T-helper 22 cell (primary cell): Measurements from ENCODE around the gene ANTXR1.
"Not testable (repeated sequence)": the region's sequence is repeated elsewhere in the genome, so short reads cannot be mapped to it uniquely, and the experiment has no call there.

Source experiments
- DNase-seq: peaks from one replicate; pipeline ENCODE4 v3.0.0-alpha.2; 2020; ENCODE audit warnings: low read depth

ANTXR1 gene

DNA sequence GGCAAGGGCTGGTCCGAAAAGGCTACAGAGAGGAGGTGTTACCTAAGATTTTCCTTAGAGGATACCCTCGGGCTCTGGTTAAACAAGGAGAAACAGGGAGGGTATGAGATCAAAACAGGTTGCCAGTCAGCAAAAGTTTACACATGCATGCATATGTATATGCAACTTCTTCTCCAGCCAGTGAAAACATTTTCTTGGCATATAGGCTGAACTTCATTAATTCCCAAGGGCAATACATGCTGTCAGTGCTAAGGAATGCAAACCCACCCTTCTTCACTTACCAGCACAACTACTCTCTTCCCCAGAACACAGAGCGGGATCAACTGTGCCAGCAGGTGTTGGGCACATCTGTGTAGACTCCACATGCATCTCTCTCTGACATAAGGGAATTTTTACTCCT is 198.1 kb downstream of the ANTXR1 start:
- no peak for DNase-seq

DNA sequence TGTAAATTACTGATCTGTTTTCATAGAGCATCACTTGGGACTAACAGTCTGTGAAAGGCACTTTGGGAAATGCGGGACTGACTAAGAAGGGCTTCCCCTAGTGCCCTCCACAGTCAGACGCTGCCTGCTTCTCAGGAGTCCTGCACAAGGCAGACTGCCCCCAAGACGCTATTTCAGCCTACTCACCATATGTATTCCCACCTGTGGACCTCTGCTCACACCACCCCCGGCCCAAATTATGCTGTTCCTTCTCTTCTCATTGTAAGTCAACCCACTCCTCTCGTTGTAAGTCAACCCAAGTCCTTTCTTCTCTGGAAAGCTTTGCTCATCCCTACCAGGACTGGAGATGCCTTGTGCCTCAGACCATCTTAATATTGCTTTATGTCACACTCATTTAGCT is 198.7 kb downstream of the ANTXR1 start:
- no peak for DNase-seq

DNA sequence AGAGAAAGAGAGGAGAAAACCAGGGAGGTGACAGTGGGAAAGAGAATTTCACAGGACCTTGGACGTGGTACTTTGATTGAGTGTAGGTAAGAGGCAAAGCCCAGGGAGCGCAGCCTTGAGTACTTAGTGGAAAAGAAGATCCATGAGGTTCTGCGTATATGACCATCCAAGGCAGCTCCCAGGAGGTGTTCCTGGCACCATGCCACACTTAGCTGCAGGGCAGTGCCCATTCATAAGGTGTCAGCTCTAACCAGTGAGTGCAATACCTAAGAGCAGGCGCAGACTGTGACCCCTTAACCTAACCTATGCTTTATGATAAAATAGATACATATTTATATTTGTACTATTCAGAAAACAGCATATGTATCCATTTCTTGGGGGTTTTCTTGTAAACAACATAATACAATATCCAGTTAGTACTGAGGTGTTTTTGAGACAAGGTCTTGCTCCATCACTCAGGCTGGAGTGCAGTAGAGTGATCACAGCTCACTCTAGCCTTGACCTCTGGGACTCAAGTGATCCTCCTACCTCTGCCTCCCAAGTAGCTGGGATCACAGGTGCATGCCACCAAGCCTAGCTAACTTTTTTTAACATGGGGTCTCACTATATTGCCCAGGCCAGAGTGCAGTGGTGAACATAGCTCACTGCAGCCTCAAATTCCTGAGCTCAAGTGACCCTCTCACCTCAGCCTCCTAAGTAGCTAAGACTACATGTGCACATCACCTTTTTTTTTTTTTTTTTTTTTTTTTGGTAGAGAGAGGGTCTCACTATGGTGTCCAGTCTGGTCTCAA is 199.5 kb downstream of the ANTXR1 start:
- no peak for DNase-seq

DNA sequence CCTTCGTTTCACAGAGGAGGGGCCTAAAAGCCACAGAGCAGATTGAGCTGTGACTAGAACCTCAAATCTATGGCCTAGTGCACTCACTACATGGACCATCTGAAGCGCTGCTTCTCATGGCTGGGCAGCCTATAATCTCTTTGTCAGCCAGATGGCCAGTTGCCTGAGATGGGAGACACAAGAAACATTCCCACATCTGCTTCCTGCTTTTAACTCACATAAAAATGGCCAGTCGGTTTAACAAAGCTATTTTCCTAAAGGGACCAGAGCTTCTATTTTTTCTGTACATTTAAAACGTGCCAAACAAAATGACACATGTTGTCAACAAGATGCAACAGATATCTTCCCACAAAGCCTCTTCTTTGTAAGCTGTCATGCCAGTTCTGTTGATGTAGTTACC is 200.2 kb downstream of the ANTXR1 start:
- no peak for DNase-seq

DNA sequence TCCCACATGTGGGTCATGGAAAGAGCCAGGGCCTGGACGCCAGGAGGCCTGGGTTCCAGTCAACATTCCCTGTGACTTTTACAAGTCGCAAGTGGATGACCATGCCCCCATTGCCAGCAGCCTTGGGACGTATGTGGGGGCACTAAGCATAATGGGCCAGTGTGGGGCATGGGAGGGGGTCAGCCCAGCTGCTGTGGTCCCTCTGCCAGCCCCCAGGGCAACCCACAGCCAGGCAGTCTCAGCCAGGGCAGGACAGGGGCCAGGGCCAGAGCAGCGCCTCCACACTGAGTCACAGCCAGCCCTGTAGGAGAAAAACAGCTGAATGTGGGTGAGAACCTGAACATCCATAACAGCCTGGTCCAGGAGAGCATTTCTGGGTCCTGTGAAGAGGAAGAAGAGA is 200.8 kb downstream of the ANTXR1 start:
- DNase-seq = no peak

DNA sequence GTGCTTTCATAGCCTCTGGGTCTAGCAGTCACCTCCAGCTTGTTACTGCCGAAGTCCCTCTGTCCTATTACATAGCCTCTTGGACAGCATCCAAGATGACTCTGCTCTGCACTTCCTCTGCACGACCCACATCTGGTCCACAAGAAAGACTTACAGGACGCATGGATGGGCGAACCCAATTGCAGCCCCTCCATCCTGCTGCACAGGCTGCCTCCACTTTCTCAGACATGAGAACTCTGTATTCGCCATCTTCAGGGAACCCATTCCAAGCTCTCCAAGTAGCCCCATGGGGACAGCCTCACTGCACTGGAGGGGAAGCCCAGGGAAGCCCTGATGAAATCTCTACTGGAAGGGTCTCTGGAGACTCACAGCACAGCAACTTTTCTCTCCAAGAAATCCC is 201.9 kb downstream of the ANTXR1 start:
- no peak for DNase-seq

DNA sequence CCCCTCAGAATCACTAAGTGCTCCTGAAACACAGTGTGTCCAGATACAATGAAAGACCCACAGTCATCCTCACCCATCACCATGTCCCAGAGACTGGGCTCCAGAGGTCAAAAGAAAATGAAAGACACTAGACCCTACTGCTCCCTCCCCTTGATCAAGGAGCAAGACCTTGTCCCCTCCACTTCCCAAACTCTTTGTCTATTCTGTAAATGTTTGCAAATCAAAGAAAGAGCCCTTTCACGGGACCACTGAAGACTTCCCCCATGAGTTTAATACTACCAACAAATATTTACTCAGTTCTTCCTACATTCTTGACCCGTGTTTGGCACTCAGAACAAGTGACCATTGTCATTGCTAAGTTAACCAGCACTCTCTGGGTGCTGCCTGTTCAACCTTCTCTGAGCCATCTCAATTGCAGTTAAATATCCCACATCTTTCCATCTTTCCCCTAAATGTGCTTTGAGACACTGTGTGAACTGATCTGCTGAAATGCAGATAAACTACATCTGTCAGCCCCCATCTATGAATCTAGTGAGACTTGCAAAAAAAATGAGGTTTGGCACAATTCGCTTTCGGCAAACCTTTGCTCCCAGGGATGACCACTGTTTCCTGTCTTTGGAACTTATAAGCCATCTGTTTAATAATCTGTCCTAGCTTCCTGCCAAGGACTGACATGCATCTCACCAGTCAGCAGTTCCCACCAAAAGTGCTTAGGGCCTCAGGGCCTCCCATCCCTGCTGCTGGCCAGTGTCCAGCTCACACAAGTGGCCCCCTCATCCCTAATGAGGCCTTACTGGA is 203.8 kb downstream of the ANTXR1 start:
- DNase-seq = no peak

DNA sequence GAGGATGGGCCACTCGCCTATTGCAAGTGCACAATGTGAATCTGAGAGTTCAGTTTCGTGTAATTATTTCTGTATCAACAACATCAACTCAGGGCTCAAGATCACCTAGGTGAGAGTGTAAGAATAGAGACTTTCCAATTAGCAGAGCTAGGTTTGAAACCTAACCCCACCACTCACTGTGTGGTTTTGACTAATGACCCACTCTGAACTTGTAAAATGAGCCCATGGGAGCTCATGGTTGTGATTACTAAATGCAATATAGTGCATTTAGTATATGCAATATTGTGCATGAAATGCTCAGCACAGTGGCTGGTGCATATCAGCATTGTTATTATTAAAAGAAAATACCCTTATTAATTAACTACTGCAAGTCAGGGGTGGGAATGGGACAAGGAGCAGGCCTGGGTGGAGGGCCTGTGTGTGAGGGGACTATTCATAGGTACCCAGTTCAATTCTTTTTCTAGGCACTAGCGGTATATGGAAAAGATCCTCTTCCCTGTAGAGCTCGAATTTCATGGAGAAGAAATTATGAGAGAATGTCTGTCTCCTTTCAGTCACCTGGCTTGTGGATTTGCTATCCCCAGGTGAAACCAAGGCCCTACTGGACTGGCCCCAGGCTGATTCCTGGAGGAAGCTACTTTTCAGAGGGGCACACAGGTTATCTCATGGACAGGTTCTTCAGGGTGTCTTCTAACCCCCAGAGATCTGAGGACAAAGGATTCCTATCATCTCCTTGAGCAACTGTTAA is 204.5 kb downstream of the ANTXR1 start:
- DNase-seq = no peak

DNA sequence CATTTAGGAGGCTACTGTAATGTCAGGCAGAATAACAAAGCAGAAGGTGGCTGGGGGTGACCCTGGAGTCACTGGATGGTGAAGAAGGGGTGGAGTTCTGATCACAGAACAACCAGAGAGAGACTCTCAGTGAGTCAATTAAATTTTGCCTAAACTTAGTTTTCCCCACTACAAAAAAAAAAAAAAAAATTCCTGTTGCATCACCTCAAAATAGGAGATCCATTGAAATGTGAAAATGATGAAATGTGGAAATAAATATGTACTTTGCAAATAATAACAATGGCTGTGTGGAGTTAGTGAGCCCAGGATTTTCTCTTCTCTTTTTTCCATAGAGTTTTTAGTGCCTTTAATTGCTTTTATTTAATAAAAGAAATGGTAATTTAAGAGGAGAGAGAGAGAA is 208.5 kb downstream of the ANTXR1 start:
- DNase-seq = no peak

DNA sequence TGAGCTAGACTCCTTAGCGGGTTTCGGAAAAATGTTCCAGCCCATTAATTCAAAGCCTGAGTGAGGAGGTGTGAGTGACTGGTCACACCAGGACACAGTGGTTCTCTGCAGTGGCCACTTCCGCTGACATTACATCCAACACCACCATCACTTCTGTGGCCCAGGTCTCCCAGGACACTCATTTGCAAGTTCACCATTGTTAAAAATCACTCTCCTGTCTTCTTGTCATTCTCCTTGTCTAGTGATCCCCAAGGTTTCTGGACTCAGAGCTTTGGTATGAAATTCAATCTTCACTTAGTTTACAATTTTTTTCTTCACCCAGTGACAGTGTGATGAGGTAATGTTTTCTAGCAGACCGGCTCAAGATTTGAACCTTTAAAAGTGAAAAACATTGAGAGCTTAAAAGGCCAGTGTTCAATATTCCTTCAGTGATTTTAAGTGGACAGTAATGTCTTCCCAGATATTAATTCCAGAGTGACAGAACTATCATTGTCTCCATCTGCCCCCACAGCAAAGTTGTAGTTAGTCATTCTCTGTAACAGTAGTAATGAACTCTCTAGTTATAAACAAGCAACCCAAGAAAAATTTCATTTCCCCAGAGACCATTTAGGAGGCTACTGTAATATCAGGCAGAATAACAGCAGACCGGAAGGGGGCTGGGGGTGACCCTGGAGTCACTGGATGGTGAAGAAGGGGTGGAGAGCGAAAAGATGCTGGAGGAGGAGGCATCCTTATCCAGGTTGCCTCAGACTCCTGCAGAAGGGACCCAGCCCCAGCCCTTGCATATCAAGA is 209.2 kb downstream of the ANTXR1 start:
- DNase-seq = no peak

DNA sequence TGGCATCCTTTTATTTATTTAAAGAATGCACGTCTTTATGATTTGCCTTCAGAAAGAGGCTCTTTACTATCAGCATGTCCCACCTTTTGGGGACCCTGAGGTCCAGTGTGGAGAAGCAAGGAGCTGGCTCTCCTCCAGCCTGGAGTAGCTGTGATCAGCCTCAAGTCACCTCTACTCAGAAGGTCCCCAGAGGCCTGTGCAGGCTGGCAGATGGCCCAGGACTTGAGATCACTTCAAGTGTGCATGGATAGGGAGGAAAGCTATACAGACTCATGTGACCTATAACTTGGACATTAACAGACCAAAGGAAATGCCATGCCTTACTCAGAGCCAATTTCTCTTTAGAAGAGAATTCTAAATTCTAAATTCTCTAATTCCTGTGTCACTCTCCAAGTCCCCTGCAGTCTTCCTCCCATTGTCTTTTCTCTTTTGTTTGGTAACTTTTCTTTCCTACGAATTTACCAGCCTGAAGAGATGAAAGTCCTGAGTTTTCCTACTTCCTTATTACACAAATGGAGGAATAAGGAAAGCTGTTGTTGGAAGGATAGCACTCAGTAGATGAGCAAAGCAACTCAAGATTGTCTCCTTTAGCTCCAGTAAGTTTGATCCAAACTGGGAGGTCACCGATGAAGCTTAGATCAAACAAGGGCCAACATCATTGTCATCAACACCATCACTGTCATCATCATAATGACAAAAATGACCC is 210.1 kb downstream of the ANTXR1 start:
- DNase-seq = no peak

DNA sequence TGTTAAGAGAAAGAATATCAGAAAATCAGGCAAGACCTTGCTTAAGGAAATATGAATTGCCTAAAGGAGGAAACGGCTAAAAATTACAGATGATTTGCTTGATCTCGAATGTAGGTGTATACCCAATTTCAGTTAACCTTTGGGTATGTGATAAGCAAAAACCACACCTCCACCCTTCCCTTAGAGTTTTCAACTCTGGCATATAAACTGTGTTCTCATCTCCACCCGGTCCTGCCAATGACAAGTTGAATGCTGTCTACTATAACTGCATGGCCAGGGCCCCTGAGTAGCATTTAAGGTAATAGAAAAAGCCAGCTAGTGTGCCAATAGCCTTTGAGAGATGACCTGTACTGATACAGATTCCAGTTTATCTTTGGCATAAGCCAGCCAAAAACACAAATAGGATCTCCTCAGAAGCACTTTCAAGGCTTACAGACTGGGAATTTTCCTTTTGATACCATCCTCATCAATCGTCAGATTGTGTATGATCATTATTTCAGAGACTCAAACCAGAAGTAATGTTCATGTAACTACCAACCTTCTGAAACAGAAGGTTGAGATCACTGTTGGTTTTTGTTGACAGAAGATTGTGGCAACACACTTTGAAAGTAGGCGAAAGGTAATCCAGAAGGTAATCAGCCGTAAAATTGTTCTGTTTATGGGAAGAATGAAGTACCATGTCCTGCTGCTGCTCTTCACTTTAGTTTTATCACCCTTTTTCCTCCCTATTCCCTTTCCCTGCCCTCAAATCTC is 211.0 kb downstream of the ANTXR1 start:
- no peak for DNase-seq

DNA sequence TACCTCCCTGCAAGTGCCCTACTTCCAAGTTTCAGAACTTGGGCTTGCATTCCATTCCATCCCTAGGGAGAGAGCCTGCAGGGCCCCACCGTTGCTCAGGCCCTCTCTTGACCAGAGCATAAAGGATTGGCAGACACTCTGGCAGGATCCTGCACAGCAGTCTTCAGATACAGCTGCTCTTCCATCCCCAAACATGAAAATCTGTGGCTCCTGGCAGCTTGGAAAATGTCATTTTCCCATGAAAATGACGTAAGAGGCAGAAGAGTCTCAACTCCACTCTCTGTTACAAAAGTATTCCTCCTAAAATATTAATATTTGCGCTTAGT is 211.5 kb downstream of the ANTXR1 start:
- no peak for DNase-seq

DNA sequence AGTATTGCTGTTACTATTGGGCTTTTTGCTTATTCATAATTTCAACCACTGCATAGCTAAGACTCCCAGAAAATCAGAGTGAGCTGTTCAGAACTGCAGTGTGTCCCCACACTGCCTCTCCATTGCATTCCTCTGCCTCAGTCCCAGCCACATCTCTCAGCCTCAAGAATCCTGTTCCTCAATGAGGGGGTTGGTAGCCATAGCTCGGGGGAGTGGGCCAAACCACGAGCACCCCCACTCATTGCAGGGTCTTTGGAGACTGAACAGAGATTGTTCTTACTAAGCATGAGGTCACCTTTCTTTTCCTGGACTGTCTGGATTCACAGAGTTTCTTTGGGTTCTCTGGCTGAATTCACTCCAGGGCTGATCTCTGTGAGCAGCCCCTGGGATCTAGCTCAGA is 213.0 kb downstream of the ANTXR1 start:
- DNase-seq = no peak

DNA sequence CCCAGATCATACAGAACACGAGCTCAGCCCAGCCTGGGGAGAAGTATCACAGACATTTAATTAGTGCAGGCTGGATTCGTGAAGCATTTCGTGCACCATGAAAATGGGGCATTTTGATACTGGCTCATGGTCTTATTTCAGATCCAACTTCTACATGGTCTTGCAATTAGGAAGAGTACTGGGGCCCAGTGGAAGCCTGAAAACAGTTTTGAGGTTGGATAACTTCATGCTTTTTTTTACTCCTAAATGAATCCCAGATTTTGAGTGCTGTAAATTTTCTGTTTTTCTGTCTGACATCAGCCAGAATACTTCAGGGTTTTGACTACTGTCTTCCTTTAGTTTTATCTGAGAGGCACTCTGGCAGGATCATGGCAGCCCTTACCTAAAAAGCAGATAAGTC is 213.9 kb downstream of the ANTXR1 start:
- no peak for DNase-seq

DNA sequence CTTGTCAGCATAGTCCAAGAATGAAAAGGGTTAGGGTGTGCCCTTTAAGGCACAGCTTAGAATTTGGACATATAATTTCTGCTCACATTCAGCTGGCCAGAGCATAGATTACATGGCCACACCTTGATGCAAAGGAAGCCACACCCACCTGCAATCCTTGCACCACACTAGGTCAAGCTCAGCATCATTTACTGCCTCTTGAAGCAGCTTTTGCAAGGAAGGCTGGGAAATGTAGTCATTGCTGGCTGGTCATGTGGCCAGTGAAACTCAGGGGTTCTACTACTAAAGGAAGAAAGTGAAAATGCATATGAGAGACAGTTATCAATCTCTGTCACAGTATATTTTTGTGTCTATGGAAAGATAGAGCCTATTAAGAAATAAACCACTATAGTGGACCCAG is 214.7 kb downstream of the ANTXR1 start:
- no peak for DNase-seq

DNA sequence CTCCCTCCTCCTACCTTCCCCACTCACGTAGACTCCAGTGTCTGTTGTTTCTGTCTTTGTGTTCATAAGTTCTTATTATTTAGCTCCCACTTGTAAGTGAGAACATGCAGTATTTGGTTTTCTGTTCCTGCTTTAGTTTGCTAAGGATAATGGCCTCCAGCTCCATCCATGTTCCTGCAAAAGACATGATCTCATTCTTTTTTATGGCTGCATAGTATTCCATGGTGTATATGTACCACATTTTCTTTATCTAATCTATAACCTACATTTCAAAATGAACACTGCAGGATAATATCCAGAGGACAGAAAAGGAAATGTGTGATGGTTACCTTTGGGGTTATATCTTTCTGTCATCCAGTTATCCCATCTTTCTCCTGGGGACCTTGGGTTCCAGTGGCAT is 218.0 kb downstream of the ANTXR1 start:
- DNase-seq = not testable (repeated sequence)

DNA sequence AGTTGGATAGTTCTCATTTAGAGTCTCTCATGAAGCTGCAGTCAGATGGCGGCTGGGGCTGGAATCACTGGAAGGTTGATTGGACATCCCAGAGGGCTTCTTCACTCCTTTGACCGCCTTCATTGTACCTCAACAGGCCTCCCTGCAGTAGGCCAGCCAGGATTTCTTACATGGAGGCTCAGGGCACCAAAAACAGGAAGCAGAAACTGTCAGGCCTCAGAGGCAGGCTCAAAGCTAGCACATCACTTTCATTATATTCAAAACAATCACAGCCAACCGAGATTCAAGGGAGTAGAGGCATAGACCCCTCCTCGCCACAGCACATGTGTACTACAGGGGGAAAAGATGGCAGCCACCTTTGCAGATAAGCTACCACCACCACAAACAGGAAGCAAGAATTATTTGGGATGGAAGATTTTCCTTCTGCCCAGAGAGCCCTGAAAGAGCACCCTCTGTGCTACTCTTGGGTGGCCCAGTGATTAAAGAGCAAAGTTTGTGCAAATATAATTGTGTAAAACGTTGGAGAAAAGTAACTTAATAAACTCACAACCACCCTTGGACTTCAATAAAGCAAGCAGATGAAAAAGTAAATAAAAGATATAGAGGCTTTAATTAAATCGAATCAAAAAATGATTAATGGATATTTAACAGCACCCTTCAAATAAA is 218.8 kb downstream of the ANTXR1 start:
- no peak for DNase-seq

DNA sequence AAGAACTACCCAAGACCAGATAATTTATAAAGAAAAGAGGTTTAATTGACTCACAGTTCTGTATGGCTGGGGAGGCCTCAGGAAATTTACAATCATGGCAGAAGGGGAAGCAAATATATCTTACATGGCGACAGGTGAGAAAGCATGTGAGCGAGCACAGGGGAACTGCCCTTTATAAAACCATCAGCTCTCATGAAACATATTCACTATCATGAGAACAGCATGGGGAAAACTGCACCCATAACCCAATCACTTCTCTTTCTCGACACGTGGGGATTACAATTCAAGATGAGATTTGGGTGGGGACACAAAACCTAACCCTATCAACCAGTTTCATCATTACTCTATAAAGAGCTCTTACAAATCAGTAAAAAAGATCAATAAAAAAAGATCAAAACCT is 222.9 kb downstream of the ANTXR1 start:
- not testable (repeated sequence) for DNase-seq

DNA sequence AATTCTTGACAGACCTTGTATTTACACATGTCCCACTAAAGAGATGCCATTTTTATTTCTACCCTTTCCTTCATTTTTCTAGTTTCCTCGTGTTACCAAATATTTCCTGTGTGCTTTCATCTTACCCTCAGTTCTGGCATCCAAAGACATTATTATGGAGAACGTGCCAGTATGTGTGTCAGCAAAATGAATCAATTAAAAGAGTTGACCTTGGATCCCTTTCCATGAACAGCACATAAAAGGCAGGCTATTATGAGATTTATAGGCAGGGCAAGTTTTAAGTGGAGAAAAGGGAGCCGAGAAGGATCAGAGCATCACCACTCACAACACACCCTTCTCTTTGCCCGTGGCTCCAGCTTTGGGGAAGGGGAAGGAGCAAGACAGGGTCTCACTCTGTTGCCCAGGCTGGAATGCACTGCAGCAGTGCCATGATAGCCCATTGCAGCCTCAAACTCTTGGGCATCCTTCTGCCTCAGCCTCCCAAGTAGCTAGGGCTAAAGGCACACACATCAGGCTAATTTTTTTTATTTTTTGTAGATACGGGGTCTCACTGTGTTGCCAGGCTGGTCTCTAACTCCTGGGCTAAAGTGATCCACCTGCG is 224.2 kb downstream of the ANTXR1 start:
- no peak for DNase-seq
